ENCODE data around the gene NIT2.
A peak's percentile ranks its signal among the peaks of the same experiment; 100 is the strongest.
"Not testable (repeated sequence)": the region's sequence is repeated elsewhere in the genome, so short reads cannot be mapped to it uniquely, and the experiment has no call there.

The NIT2 gene

GRCh38 chr3:100334488-100335351 is at the start of gene NIT2:
TSS of gene NIT2 (plus strand) at chr3:100334757. CDS start at chr3:100334792, 35 bp downstream.
- peak; percentile 41 to 49 for DNase-seq

GRCh38 chr3:100288288-100288894 is 46.2 kb upstream of the NIT2 start:
- DNase-seq = no peak

GRCh38 chr3:100289339-100289738 is 45.2 kb upstream of the NIT2 start:
- DNase-seq = no peak

- DNase-seq = no peak
These were observed 39.5 kb upstream of the NIT2 start for GRCh38 chr3:100295089-100295488.

GRCh38 chr3:100297784-100298183 is 36.8 kb upstream of the NIT2 start:
- DNase-seq = no peak

GRCh38 chr3:100299016-100299415 is 35.5 kb upstream of the NIT2 start:
- DNase-seq = no peak

GRCh38 chr3:100306695-100307094 is 27.9 kb upstream of the NIT2 start:
- DNase-seq = no peak

- DNase-seq = no peak
These were observed 24.1 kb upstream of the NIT2 start for GRCh38 chr3:100310355-100310965.

GRCh38 chr3:100311011-100311410 is 23.5 kb upstream of the NIT2 start:
- DNase-seq = no peak

- DNase-seq = no peak
These were observed 17.9 kb upstream of the NIT2 start for GRCh38 chr3:100316641-100317069.

- no peak for DNase-seq
These were observed 16.6 kb upstream of the NIT2 start for GRCh38 chr3:100317912-100318311.

GRCh38 chr3:100319951-100320350 is 14.6 kb upstream of the NIT2 start:
- DNase-seq = no peak

- DNase-seq = no peak
These were observed 10.5 kb upstream of the NIT2 start for GRCh38 chr3:100324044-100324443.

GRCh38 chr3:100325827-100326226 is 8.7 kb upstream of the NIT2 start:
- DNase-seq = no peak

- DNase-seq = not testable (repeated sequence)
These were observed 7.2 kb upstream of the NIT2 start for GRCh38 chr3:100327377-100327776.

GRCh38 chr3:100329800-100330489 is 4.6 kb upstream of the NIT2 start:
- no peak for DNase-seq

GRCh38 chr3:100330651-100331050 is 3.9 kb upstream of the NIT2 start:
- no peak for DNase-seq

- DNase-seq = no peak
These were observed 2.9 kb upstream of the NIT2 start for GRCh38 chr3:100331660-100332059.

- no peak for DNase-seq
These were observed 1.5 kb upstream of the NIT2 start for GRCh38 chr3:100333051-100333450.

- no peak for DNase-seq
These were observed 528 bp upstream of the NIT2 start for GRCh38 chr3:100333970-100334487.

GRCh38 chr3:100335434-100335833 is 877 bp downstream of the NIT2 start:
- peak in 1 of 2 experiments; percentile 1 for DNase-seq

- not testable (repeated sequence) for DNase-seq
These were observed 1.7 kb downstream of the NIT2 start for GRCh38 chr3:100336229-100336628.

- DNase-seq = no peak
These were observed 4.4 kb downstream of the NIT2 start for GRCh38 chr3:100338911-100339310.
